Measurements from ENCODE around the gene KCNT1. TPM values are rescaled to one million over a fixed set of nuclear protein-coding genes. Genes with fewer than 3 reads are reported as not detected.

The KCNT1 gene
- not detected in 2 replicates for total RNA-seq

- Mint-ChIP-seq H3K9me3 (no peaks in the 10 kb centered on the region), H3K27ac (no peak within 1 kb of the TSS), H3K4me3 (no peak within 1 kb of the TSS), H3K27me3 (no peaks in the 10 kb centered on the region), H3K4me1 (no peaks in the 10 kb centered on the region), H3K36me3 (ENCODE audit: low read depth) (no peaks in the 10 kb centered on the region)
- DNase-seq: peak; percentile 88
- intact Hi-C loops (cut with micrococcal nuclease): loop anchor here (10.0 kb wide), 1 partner anchor 423 kb away; no protein-coding TSS in a partner anchor
Measured at GRCh38 chr9:135701959-135702721, at the start of gene KCNT1. Gene KCNT1, plus strand, starts transcription at chr9:135702185. Its CDS starts 74 bp downstream, at chr9:135702259.

- Mint-ChIP-seq H3K27ac (no peak overlapping the region), H3K27me3 (no peaks in the 10 kb centered on the region), H3K9me3 (peaks cover 6% of the 10 kb centered on the region), H3K36me3 (ENCODE audit: low read depth) (no peaks in the 10 kb centered on the region), H3K4me1 (no peaks in the 10 kb centered on the region), H3K4me3 (no peak overlapping the region)
- no peak for DNase-seq
- intact Hi-C loops (cut with micrococcal nuclease): no loop called here
Measured at GRCh38 chr9:135655317-135655716, 46.7 kb upstream of the KCNT1 start.

- no peak overlapping the region for H3K27ac Mint-ChIP-seq
- no peak for DNase-seq
- H3K36me3 Mint-ChIP-seq (ENCODE audit: low read depth): no peaks in the 10 kb centered on the region
- H3K27me3 Mint-ChIP-seq: no peaks in the 10 kb centered on the region
- H3K4me3 Mint-ChIP-seq: no peak overlapping the region
- intact Hi-C loops (cut with micrococcal nuclease): no loop called here
- no peaks in the 10 kb centered on the region for H3K4me1 Mint-ChIP-seq
- H3K9me3 Mint-ChIP-seq: no peaks in the 10 kb centered on the region
Measured at GRCh38 chr9:135657416-135657815, 44.6 kb upstream of the KCNT1 start.

- Mint-ChIP-seq H3K9me3 (no peaks in the 10 kb centered on the region), H3K4me3 (no peak overlapping the region), H3K4me1 (no peaks in the 10 kb centered on the region), H3K27me3 (no peaks in the 10 kb centered on the region), H3K27ac (no peak overlapping the region), H3K36me3 (ENCODE audit: low read depth) (no peaks in the 10 kb centered on the region)
- no peak for DNase-seq
- intact Hi-C loops (cut with micrococcal nuclease): no loop called here
Measured at GRCh38 chr9:135659252-135659651, 42.7 kb upstream of the KCNT1 start.

- Mint-ChIP-seq H3K36me3 (ENCODE audit: low read depth) (no peaks in the 10 kb centered on the region), H3K27me3 (no peaks in the 10 kb centered on the region), H3K9me3 (no peaks in the 10 kb centered on the region), H3K27ac (no peak overlapping the region), H3K4me1 (no peaks in the 10 kb centered on the region), H3K4me3 (no peak overlapping the region)
- intact Hi-C loops (cut with micrococcal nuclease): no loop called here
- no peak for DNase-seq
Measured at GRCh38 chr9:135660407-135660806, 41.6 kb upstream of the KCNT1 start.

GRCh38 chr9:135661816-135662560, 40.0 kb upstream of the KCNT1 start:
- Mint-ChIP-seq H3K4me1 (no peaks in the 10 kb centered on the region), H3K27me3 (no peaks in the 10 kb centered on the region), H3K9me3 (no peaks in the 10 kb centered on the region), H3K4me3 (no peak overlapping the region), H3K27ac (no peak overlapping the region), H3K36me3 (ENCODE audit: low read depth) (no peaks in the 10 kb centered on the region)
- intact Hi-C loops (cut with micrococcal nuclease): no loop called here
- DNase-seq: no peak

- Mint-ChIP-seq H3K27me3 (no peaks in the 10 kb centered on the region), H3K9me3 (no peaks in the 10 kb centered on the region), H3K27ac (no peak within 1 kb of the TSS), H3K36me3 (ENCODE audit: low read depth) (no peaks in the 10 kb centered on the region), H3K4me3 (no peak within 1 kb of the TSS), H3K4me1 (no peaks in the 10 kb centered on the region)
- no peak for DNase-seq
- intact Hi-C loops (cut with micrococcal nuclease): no loop called here
Measured at GRCh38 chr9:135662758-135663450, 39.1 kb upstream of the KCNT1 start, which contains the start of gene LCN9. Gene LCN9, plus strand, starts transcription at chr9:135663309. Its CDS starts 13 bp downstream, at chr9:135663322.

GRCh38 chr9:135663451-135663770, 38.6 kb upstream of the KCNT1 start:
- H3K27me3 Mint-ChIP-seq: no peaks in the 10 kb centered on the region
- H3K9me3 Mint-ChIP-seq: no peaks in the 10 kb centered on the region
- H3K36me3 Mint-ChIP-seq (ENCODE audit: low read depth): no peaks in the 10 kb centered on the region
- no peak overlapping the region for H3K27ac Mint-ChIP-seq
- intact Hi-C loops (cut with micrococcal nuclease): no loop called here
- no peak for DNase-seq
- no peaks in the 10 kb centered on the region for H3K4me1 Mint-ChIP-seq
- no peak overlapping the region for H3K4me3 Mint-ChIP-seq

GRCh38 chr9:135663857-135664256, 38.1 kb upstream of the KCNT1 start:
- H3K27ac Mint-ChIP-seq: no peak overlapping the region
- H3K9me3 Mint-ChIP-seq: no peaks in the 10 kb centered on the region
- no peaks in the 10 kb centered on the region for H3K36me3 Mint-ChIP-seq (ENCODE audit: low read depth)
- no peak overlapping the region for H3K4me3 Mint-ChIP-seq
- DNase-seq: no peak
- H3K27me3 Mint-ChIP-seq: no peaks in the 10 kb centered on the region
- intact Hi-C loops (cut with micrococcal nuclease): no loop called here
- no peaks in the 10 kb centered on the region for H3K4me1 Mint-ChIP-seq

GRCh38 chr9:135664266-135664665, 37.7 kb upstream of the KCNT1 start:
- Mint-ChIP-seq H3K36me3 (ENCODE audit: low read depth) (no peaks in the 10 kb centered on the region), H3K4me3 (no peak overlapping the region), H3K27me3 (no peaks in the 10 kb centered on the region), H3K9me3 (no peaks in the 10 kb centered on the region), H3K27ac (no peak overlapping the region), H3K4me1 (no peaks in the 10 kb centered on the region)
- DNase-seq: no peak
- intact Hi-C loops (cut with micrococcal nuclease): no loop called here

GRCh38 chr9:135664801-135665794, 36.9 kb upstream of the KCNT1 start:
- intact Hi-C loops (cut with micrococcal nuclease): no loop called here
- Mint-ChIP-seq H3K4me1 (no peaks in the 10 kb centered on the region), H3K27me3 (no peaks in the 10 kb centered on the region), H3K27ac (no peak overlapping the region), H3K9me3 (no peaks in the 10 kb centered on the region), H3K36me3 (ENCODE audit: low read depth) (no peaks in the 10 kb centered on the region), H3K4me3 (no peak overlapping the region)
- no peak for DNase-seq

- Mint-ChIP-seq H3K9me3 (no peaks in the 10 kb centered on the region), H3K27ac (no peak overlapping the region), H3K36me3 (ENCODE audit: low read depth) (no peaks in the 10 kb centered on the region), H3K4me3 (no peak overlapping the region), H3K4me1 (no peaks in the 10 kb centered on the region), H3K27me3 (no peaks in the 10 kb centered on the region)
- DNase-seq: no peak
- intact Hi-C loops (cut with micrococcal nuclease): no loop called here
Measured at GRCh38 chr9:135665795-135666189, 36.2 kb upstream of the KCNT1 start.
